SK-N-SH (cell line): ENCODE data around the gene TBC1D17. TPM values are rescaled to one million over a fixed set of nuclear protein-coding genes. Genes with fewer than 3 reads are reported as not detected.
A peak's percentile ranks its signal among the peaks of the same experiment; 100 is the strongest.

Source experiments
- CTCF ChIA-PET: fragments of 300-600, 350-600 bp; formaldehyde crosslinking; extraction: SDS; loops from one replicate; lab custom pipeline; 2021; lab: Yijun Ruan, JAX
- POLR2A ChIA-PET: fragments of 350-600 bp; sonication (Branson Sonifier 250); formaldehyde crosslinking; extraction: SDS; loops from one replicate; lab custom pipeline; 2020; ENCODE audit warnings: antibody characterized with exemption, inconsistent platforms; lab: Yijun Ruan, JAX
- DNase-seq: peaks from one replicate; pipeline ENCODE4 v3.0.0; 2012
- H2AFZ ChIP-seq: fragments of 200-600 bp; sonication (generic); 2 replicates; pipeline ENCODE4 v1.8.1; 2016; ENCODE audit warnings: antibody characterized with exemption, mild to moderate bottlenecking, low read depth
- H3F3A ChIP-seq: fragments of 200-600 bp; sonication (generic); replicated peaks from 2 replicates; pipeline ENCODE3; 2016; ENCODE audit warnings: antibody characterized with exemption, mild to moderate bottlenecking; ENCODE audit not compliant: insufficient read depth
- H3K27ac ChIP-seq, 2 experiments: fragments of 200-500 bp in 1 of 2; fragments of 200-600 bp in 1 of 2; sonication (Bioruptor generic) in 1 of 2; sonication (generic), shearing (Covaris generic) in 1 of 2; 2 replicates each; pipeline versions ENCODE4 v1.5.1 to v1.6.1; 2014 to 2016; ENCODE audit warnings: low read depth in 2 of 2, inconsistent platforms in 1 of 2, low read length in 1 of 2, mild to moderate bottlenecking in 1 of 2, mixed read lengths in 1 of 2
- H3K27me3 ChIP-seq: fragments of 200-600 bp; sonication (generic), shearing (Covaris generic); 2 replicates; pipeline ENCODE4 v1.6.1; 2016; ENCODE audit warnings: mixed run types; ENCODE audit not compliant: insufficient read depth
- H3K36me3 ChIP-seq, 2 experiments: fragments of 200-500 bp in 1 of 2; fragments of 200-600 bp in 1 of 2; sonication (Bioruptor generic) in 1 of 2; sonication (generic) in 1 of 2; replicated peaks in 1 of 2; 2 replicates each; pipeline versions ENCODE3 to v1.5.1; 2014 to 2016; ENCODE audit warnings: low read length in 1 of 2, mild to moderate bottlenecking in 1 of 2; ENCODE audit not compliant: insufficient read depth in 2 of 2, control insufficient read depth in 1 of 2
- H3K4me1 ChIP-seq, 2 experiments: fragments of 200-500 bp in 1 of 2; fragments of 200-600 bp in 1 of 2; sonication (Bioruptor generic) in 1 of 2; sonication (generic), shearing (Covaris generic) in 1 of 2; 2 replicates each; pipeline versions ENCODE4 v1.5.1 to v1.6.1; 2014 to 2016; ENCODE audit warnings: low read depth in 1 of 2, low read length in 1 of 2, mixed run types in 1 of 2; ENCODE audit not compliant: insufficient read depth in 2 of 2, control insufficient read depth in 1 of 2
- H3K4me2 ChIP-seq: fragments of 200-600 bp; sonication (generic), shearing (Covaris generic); 2 replicates; pipeline ENCODE4 v1.6.1; 2017; ENCODE audit warnings: mixed run types
- H3K4me3 ChIP-seq, 2 experiments: fragments of 200-500 bp in 1 of 2; fragments of 200-600 bp in 1 of 2; sonication (Bioruptor generic) in 1 of 2; sonication (generic), shearing (Covaris generic) in 1 of 2; 2 replicates each; pipeline versions ENCODE4 v1.5.1 to v1.8.1; 2014 to 2016; ENCODE audit warnings: low read depth in 2 of 2, inconsistent platforms in 1 of 2, low read length in 1 of 2, mild to moderate bottlenecking in 1 of 2, mixed read lengths in 1 of 2, moderate library complexity in 1 of 2
- H3K79me2 ChIP-seq: fragments of 200-600 bp; sonication (generic); 2 replicates; pipeline ENCODE4 v1.8.1; 2017; ENCODE audit warnings: mild to moderate bottlenecking; ENCODE audit not compliant: insufficient read depth
- H3K9ac ChIP-seq: fragments of 200-600 bp; sonication (generic); 2 replicates; pipeline ENCODE4 v1.6.1; 2017; ENCODE audit warnings: mixed run types
- H3K9me2 ChIP-seq: fragments of 200-600 bp; sonication (generic); 2 replicates; pipeline ENCODE4 v1.6.1; 2017; ENCODE audit warnings: mixed run types
- H3K9me3 ChIP-seq: fragments of 200-600 bp; sonication (generic); 2 replicates; pipeline ENCODE4 v1.6.1; 2017; ENCODE audit warnings: mixed run types, mild to moderate bottlenecking, moderate library complexity
- H4K20me1 ChIP-seq: fragments of 200-600 bp; sonication (generic); 2 replicates; pipeline ENCODE4 v1.6.1; 2017; ENCODE audit warnings: mild to moderate bottlenecking, mixed run types; ENCODE audit not compliant: insufficient read depth
- CHD2 ChIP-seq: fragments of 150-350 bp; IDR thresholded peaks from 2 replicates; pipeline ENCODE4 v1.6.1; 2018; ENCODE audit warnings: low read length; ENCODE audit not compliant: partially characterized antibody
- EP300 ChIP-seq, 2 experiments: IDR thresholded peaks; 2 replicates each; pipeline versions ENCODE4 v1.4.0 to v1.6.1; 2012; ENCODE audit warnings: borderline replicate concordance in 1 of 2, low read depth in 1 of 2, low read length in 1 of 2
- EZH2phosphoT487 ChIP-seq: fragments of 200-600 bp; sonication (generic); IDR thresholded peaks from 2 replicates; pipeline ENCODE4 v1.6.1; 2017; ENCODE audit warnings: low read depth, mixed run types, mild to moderate bottlenecking, antibody characterized with exemption, moderate library complexity, borderline replicate concordance
- FOSL2 ChIP-seq: IDR thresholded peaks from 2 replicates; pipeline ENCODE4 v1.4.0; 2012; ENCODE audit warnings: low read depth, mild to moderate bottlenecking, moderate library complexity, borderline replicate concordance
- FOXJ3 ChIP-seq: sonication (generic); formaldehyde crosslinking; IDR thresholded peaks from 2 replicates; pipeline ENCODE4 v1.5.1; 2020; ENCODE audit warnings: mild to moderate bottlenecking, missing genetic modification reagents
- FOXM1 ChIP-seq: IDR thresholded peaks from 2 replicates; pipeline ENCODE4 v1.4.0; 2012; ENCODE audit warnings: low read depth, mild to moderate bottlenecking
- GABPA ChIP-seq: IDR thresholded peaks from 2 replicates; pipeline ENCODE4 v1.4.0; 2012; ENCODE audit warnings: low read depth, mild to moderate bottlenecking
- GATA2 ChIP-seq: sonication (generic); formaldehyde crosslinking; IDR thresholded peaks from 2 replicates; pipeline ENCODE4 v1.5.0; 2020; ENCODE audit warnings: mild to moderate bottlenecking, missing genetic modification reagents
- IRF3 ChIP-seq: fragments of 150-350 bp; IDR thresholded peaks from 2 replicates; pipeline ENCODE4 v1.6.1; 2016; ENCODE audit warnings: mild to moderate bottlenecking, low read depth, low read length
- JUND ChIP-seq: IDR thresholded peaks from 2 replicates; pipeline ENCODE4 v1.4.0; 2012
- MAX ChIP-seq: IDR thresholded peaks from 2 replicates; pipeline ENCODE4 v1.4.0; 2012; ENCODE audit warnings: low read depth
- MEF2A ChIP-seq: IDR thresholded peaks from 2 replicates; pipeline ENCODE4 v1.4.0; 2012; ENCODE audit warnings: low read depth, borderline replicate concordance
- MXI1 ChIP-seq: IDR thresholded peaks from 2 replicates; pipeline ENCODE4 v1.6.1; 2012; ENCODE audit warnings: mild to moderate bottlenecking, low read depth, low read length, improper control_type of control experiment
- NFIC ChIP-seq: IDR thresholded peaks from 2 replicates; pipeline ENCODE4 v1.4.0; 2012; ENCODE audit warnings: borderline replicate concordance
- NRF1 ChIP-seq: IDR thresholded peaks from 2 replicates; pipeline ENCODE4 v1.6.1; 2012; ENCODE audit warnings: low read depth, mild to moderate bottlenecking, low read length
- RAD21 ChIP-seq: IDR thresholded peaks from 2 replicates; pipeline ENCODE4 v1.6.1; 2012; ENCODE audit warnings: mild to moderate bottlenecking, low read length
- RCOR1 ChIP-seq: fragments of 150-350 bp; IDR thresholded peaks from 2 replicates; pipeline ENCODE4 v1.6.1; 2017; ENCODE audit warnings: antibody characterized with exemption, low read length
- REST ChIP-seq: IDR thresholded peaks from 2 replicates; pipeline ENCODE4 v1.6.1; 2012; ENCODE audit warnings: mild to moderate bottlenecking, low read depth, low read length, moderate library complexity
- RXRA ChIP-seq: IDR thresholded peaks from 2 replicates; pipeline ENCODE4 v1.4.0; 2012; ENCODE audit warnings: low read depth, mild to moderate bottlenecking, borderline replicate concordance
- SIN3A ChIP-seq: IDR thresholded peaks from 2 replicates; pipeline ENCODE4 v1.6.1; 2012; ENCODE audit warnings: low read depth, mild to moderate bottlenecking, low read length, moderate library complexity, borderline replicate concordance
- SMC3 ChIP-seq: IDR thresholded peaks from 2 replicates; pipeline ENCODE4 v1.6.1; 2012; ENCODE audit warnings: low read depth, low read length, improper control_type of control experiment
- TAF1 ChIP-seq: IDR thresholded peaks from 2 replicates; pipeline ENCODE4 v1.6.1; 2012; ENCODE audit warnings: low read depth, mild to moderate bottlenecking, low read length, moderate library complexity, borderline replicate concordance
- TCF12 ChIP-seq: IDR thresholded peaks from 2 replicates; pipeline ENCODE4 v1.4.0; 2012
- TEAD4 ChIP-seq: IDR thresholded peaks from 2 replicates; pipeline ENCODE4 v1.4.0; 2012; ENCODE audit warnings: mild to moderate bottlenecking, borderline replicate concordance; ENCODE audit not compliant: insufficient read depth
- USF1 ChIP-seq: IDR thresholded peaks from 2 replicates; pipeline ENCODE4 v1.4.0; 2012; ENCODE audit warnings: low read depth, borderline replicate concordance
- YY1 ChIP-seq: IDR thresholded peaks from 2 replicates; pipeline ENCODE4 v1.4.0; 2012; ENCODE audit warnings: low read depth, mild to moderate bottlenecking
- WGBS: methylation state at CpG from one replicate; pipeline ENCODE4 v1.1.6; 2017; ENCODE audit warnings: low lambda C conversion rate; 5-methylcytosine and 5-hydroxymethylcytosine counted together
- polyA plus RNA-seq, 3 experiments: library from polyadenylated mRNA; depleted of rRNA; stranded (reverse); fragments of >200 nt; gene quantifications; 2 replicates each; pipeline ENCODE4 v1.2.3, GENCODE V29; 2012

Gene TBC1D17
- polyA plus RNA-seq (2012; rRNA removed): 27.3 and 28.3 TPM in 2 replicates
- 14.9 and 22.0 TPM in 2 replicates for polyA plus RNA-seq (2012; cell fraction: cytosol; rRNA removed)
- 76.2 and 78.9 TPM in 2 replicates for polyA plus RNA-seq (2012; cell fraction: nucleus; rRNA removed)

- Histone ChIP-seq H3K79me2 (peaks cover 50% of the 10 kb centered on the region), H2AFZ (peak within 1 kb of the TSS; percentile 84), H3K4me3 (peak within 1 kb of the TSS; percentile 98 to 99), H3K36me3 (peaks cover 28 to 43% of the 10 kb centered on the region in 2 experiments), H3K27ac (peak within 1 kb of the TSS; percentile 96 to 99), H3K9me2 (no peaks in the 10 kb centered on the region), H3K9ac (peak within 1 kb of the TSS; percentile 97), H3K4me2 (peak within 1 kb of the TSS; percentile 97), H3K4me1 (peaks cover 7 to 23% of the 10 kb centered on the region in 2 experiments; a peak in 3 of 4 replicates), H4K20me1 (no peaks in the 10 kb centered on the region), H3K27me3 (no peaks in the 10 kb centered on the region), H3F3A (no peaks in the 10 kb centered on the region), H3K9me3 (no peaks in the 10 kb centered on the region)
- POLR2A ChIA-PET: interaction anchor here (0.6 to 3.5 kb wide), 10 partner anchors 9 to 268 kb away, joined by 3 to 22 read pairs (median 6); partner anchors contain the start of genes FUZ, NUP62, PNKP and PTOV1
- CTCF ChIA-PET: interaction anchor here (0.6 to 1.0 kb wide), 6 partner anchors 11 to 415 kb away, joined by 3 to 6 read pairs (median 3); partner anchors contain the start of gene ATF5
- peak; percentile 91 for DNase-seq
- WGBS: under 1% methylated on average over 37 of the region's 61 CpGs
- TF ChIP-seq SMC3: no peak
- 0 out of 2 replicates have a peak, but pooled peaks have one; percentile 4 for TF ChIP-seq FOSL2
- TF ChIP-seq JUND: peak; percentile 59; the same call in 1 of the 2 replicates
- peak; percentile 44 for TF ChIP-seq FOXJ3 (CRISPR knock-in tag)
- TF ChIP-seq RCOR1: no peak
- no peak for TF ChIP-seq MEF2A
- no peak for TF ChIP-seq TEAD4
- TF ChIP-seq REST: 0 out of 2 replicates have a peak, but pooled peaks have one; percentile 12
- peak; percentile 90 for TF ChIP-seq MAX
- TF ChIP-seq NFIC: peak; percentile 93
- TF ChIP-seq TAF1: no peak; the same call in 1 of the 2 replicates
- no peak; the same call in 1 of the 2 replicates for TF ChIP-seq TCF12
- peak; percentile 82 for TF ChIP-seq GABPA
- TF ChIP-seq YY1: peak; percentile 91
- TF ChIP-seq RXRA: no peak
- TF ChIP-seq EP300 (IDR thresholded peaks at IDR 0.05; ENCODE audit: borderline replicate concordance in 1 of 2, low read depth in 1 of 2, low read length in 1 of 2): no peak
- no peak for TF ChIP-seq GATA2 (CRISPR knock-in tag)
- TF ChIP-seq IRF3: 0 out of 2 replicates have a peak, but pooled peaks have one; percentile 5
- TF ChIP-seq FOXM1: no peak
- TF ChIP-seq CHD2: peak; percentile 97
- no peak for TF ChIP-seq RAD21
- peak; percentile 19; the same call in 1 of the 2 replicates for TF ChIP-seq SIN3A
- TF ChIP-seq MXI1: peak; percentile 87; the same call in 1 of the 2 replicates
- peak; percentile 82 for TF ChIP-seq NRF1
- TF ChIP-seq USF1: peak; percentile 98
- TF ChIP-seq EZH2phosphoT487: no peak
Observed at GRCh38 chr19:49877020-49877878, at the start of gene TBC1D17, which contains the start of gene AKT1S1. Gene TBC1D17 (plus strand): TSS chr19:49877702. CDS start chr19:49877724, 22 bp downstream. Gene AKT1S1 (minus strand): TSS chr19:49877355. CDS start chr19:49873295, 4,060 bp downstream.
